Liver (tissue), 3 donors: Measurements from ENCODE around the gene UHMK1.

ENCODE experiments used
- ATF3 ChIP-seq: IDR thresholded peaks from 2 replicates; pipeline ENCODE4 v1.6.1; 2016; ENCODE audit warnings: antibody characterized with exemption
- CTCF ChIP-seq: fragments of 150-350 bp; IDR thresholded peaks from 2 replicates; pipeline ENCODE4 v1.5.1; 2017; ENCODE audit warnings: improper control_type of control experiment, low read depth, low read length; ENCODE audit not compliant: missing input control
- HNF4G ChIP-seq: IDR thresholded peaks from 2 replicates; pipeline ENCODE4 v1.6.1; 2016; ENCODE audit warnings: antibody characterized with exemption
- JUND ChIP-seq, 2 donors: IDR thresholded peaks; 2 replicates each; pipeline ENCODE4 v1.6.1; 2016; ENCODE audit warnings: antibody characterized with exemption in 2 of 2
- RAD21 ChIP-seq, 2 donors: IDR thresholded peaks; 2 replicates each; pipeline ENCODE4 v1.6.1; 2016; ENCODE audit warnings: antibody characterized with exemption in 2 of 2, mild to moderate bottlenecking in 2 of 2
- TF ChIP-seq, protein P1 (sequence below): IDR thresholded peaks from 2 replicates; pipeline ENCODE4 v1.6.1; 2016; ENCODE audit warnings: antibody characterized with exemption
- TF ChIP-seq, protein P2 (sequence below): IDR thresholded peaks from 2 replicates; pipeline ENCODE4 v1.6.1; 2016; ENCODE audit warnings: antibody characterized with exemption
- donor health status: healthy.
- donor health status: healthy.

GRCh38 chr1:162502077-162502476 is 4.5 kb downstream of the UHMK1 start:
- no peak for TF ChIP-seq CTCF
- TF ChIP-seq, protein P1, sequence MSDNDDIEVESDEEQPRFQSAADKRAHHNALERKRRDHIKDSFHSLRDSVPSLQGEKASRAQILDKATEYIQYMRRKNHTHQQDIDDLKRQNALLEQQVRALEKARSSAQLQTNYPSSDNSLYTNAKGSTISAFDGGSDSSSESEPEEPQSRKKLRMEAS, result no peak
- TF ChIP-seq JUND (IDR thresholded peaks at IDR 0.05), result no peak
- TF ChIP-seq ATF3, result no peak
- TF ChIP-seq, protein P2, sequence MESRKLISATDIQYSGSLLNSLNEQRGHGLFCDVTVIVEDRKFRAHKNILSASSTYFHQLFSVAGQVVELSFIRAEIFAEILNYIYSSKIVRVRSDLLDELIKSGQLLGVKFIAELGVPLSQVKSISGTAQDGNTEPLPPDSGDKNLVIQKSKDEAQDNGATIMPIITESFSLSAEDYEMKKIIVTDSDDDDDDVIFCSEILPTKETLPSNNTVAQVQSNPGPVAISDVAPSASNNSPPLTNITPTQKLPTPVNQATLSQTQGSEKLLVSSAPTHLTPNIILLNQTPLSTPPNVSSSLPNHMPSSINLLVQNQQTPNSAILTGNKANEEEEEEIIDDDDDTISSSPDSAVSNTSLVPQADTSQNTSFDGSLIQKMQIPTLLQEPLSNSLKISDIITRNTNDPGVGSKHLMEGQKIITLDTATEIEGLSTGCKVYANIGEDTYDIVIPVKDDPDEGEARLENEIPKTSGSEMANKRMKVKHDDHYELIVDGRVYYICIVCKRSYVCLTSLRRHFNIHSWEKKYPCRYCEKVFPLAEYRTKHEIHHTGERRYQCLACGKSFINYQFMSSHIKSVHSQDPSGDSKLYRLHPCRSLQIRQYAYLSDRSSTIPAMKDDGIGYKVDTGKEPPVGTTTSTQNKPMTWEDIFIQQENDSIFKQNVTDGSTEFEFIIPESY, result no peak
- TF ChIP-seq RAD21 (IDR thresholded peaks at IDR 0.05), result no peak
- TF ChIP-seq HNF4G, result no peak
